ENCODE measurements around the gene ADISSP. TPM values are rescaled to one million over a fixed set of nuclear protein-coding genes. Genes with fewer than 3 reads are reported as not detected.

The ADISSP gene
- total and polyA plus RNA-seq, 4 donors: 8.5 to 21.1 (median 13.9) TPM

DNA sequence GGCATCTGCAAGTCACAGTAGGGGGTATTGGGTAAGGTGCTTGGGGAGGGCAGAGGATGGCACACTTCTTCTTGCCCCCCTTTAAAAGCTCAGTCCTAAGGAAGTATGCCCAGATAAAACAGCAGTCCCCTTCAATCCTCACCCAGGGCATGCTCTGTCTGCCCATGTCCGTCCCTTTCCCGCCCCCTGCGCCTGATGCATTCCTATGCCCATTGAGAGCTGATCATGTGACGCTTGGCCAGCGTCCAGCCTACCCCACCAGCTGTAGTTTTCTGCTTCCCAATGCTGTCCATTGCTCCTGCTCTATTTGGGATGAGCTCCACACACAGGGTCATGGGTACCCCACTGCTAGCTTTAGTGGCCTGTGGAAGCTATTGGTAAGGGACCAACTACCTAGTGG lies 63.5 kb downstream of the ADISSP start:
- DNase-seq (peak in 1 of 2 donors; percentile 16), ATAC-seq (ENCODE audit: low FRiP score) (no peak)
- intact Hi-C loops (cut with DNase I): no loop called here
- H3K36me3 ChIP-seq (ENCODE audit: control insufficient read depth in 1 of 2, insufficient read depth in 2 of 2, low read length in 1 of 2): no peaks in the 10 kb centered on the region
- H3K4me1 ChIP-seq (ENCODE audit: control insufficient read depth in 1 of 2, insufficient read depth in 2 of 2, low read length in 2 of 2): no peaks in the 10 kb centered on the region
- no peaks in the 10 kb centered on the region for H3K27me3 ChIP-seq (ENCODE audit: control insufficient read depth in 1 of 2, insufficient read depth in 2 of 2, low read length in 1 of 2)
- H3K9me3 ChIP-seq (ENCODE audit: control insufficient read depth, low read length): no peaks in the 10 kb centered on the region
- WGBS, 2 donors: 79 to 86% methylated on average over 5 of the region's 5 CpGs
- H3K4me3 ChIP-seq (ENCODE audit: low read length in 2 of 2): no peak overlapping the region
- H3K27ac ChIP-seq (ENCODE audit: low read depth in 1 of 2, low read length in 2 of 2): no peak overlapping the region

Other genes starting within 250 kb of the ADISSP start
- gene GFRA4, start 104.4 kb downstream of the ADISSP start, total RNA-seq: not detected
- gene GFRA4, start 104.4 kb downstream of the ADISSP start, polyA plus RNA-seq: not detected
- gene ADAM33, start 85.7 kb downstream of the ADISSP start, total RNA-seq: 10 to 100 TPM; 39.8 to 96.8 TPM
- gene ADAM33, start 85.7 kb downstream of the ADISSP start, polyA plus RNA-seq: 100 to 1,000 TPM in 1 of 2 donors, 10 to 100 TPM in 1; 36.9 to 352 TPM
- 10 to 100 TPM; 16.8 to 55.8 TPM for gene SIGLEC1, start 55.2 kb downstream of the ADISSP start, total RNA-seq
- 1 to 10 TPM; 2.8 to 4.5 TPM for gene SIGLEC1, start 55.2 kb downstream of the ADISSP start, polyA plus RNA-seq
- 10 to 100 TPM; 10.8 to 21.2 TPM for gene HSPA12B, start 35.1 kb downstream of the ADISSP start, total RNA-seq
- gene HSPA12B, start 35.1 kb downstream of the ADISSP start, polyA plus RNA-seq: 1 to 10 TPM in 1 of 2 donors, under 1 TPM in 1; 0.25 to 2.3 TPM
- not detected for gene SPEF1, start 13.7 kb upstream of the ADISSP start, total RNA-seq
- gene SPEF1, start 13.7 kb upstream of the ADISSP start, polyA plus RNA-seq: under 1 TPM in 1 of 2 donors, not detected in 1; 0.90 TPM
- 10 to 100 TPM; 79.7 to 89.4 TPM for gene CENPB, start 19.0 kb upstream of the ADISSP start, total RNA-seq
- gene CENPB, start 19.0 kb upstream of the ADISSP start, polyA plus RNA-seq: 10 to 100 TPM; 44.7 to 86.8 TPM
- 10 to 100 TPM; 29.6 to 56.3 TPM for gene CDC25B, start 28.6 kb upstream of the ADISSP start, total RNA-seq
- 10 to 100 TPM in 1 of 2 donors, 1 to 10 TPM in 1; 9.9 to 87.5 TPM for gene CDC25B, start 28.6 kb upstream of the ADISSP start, polyA plus RNA-seq
- gene AP5S1, start 52.8 kb upstream of the ADISSP start, total RNA-seq: 10 to 100 TPM in 1 of 2 donors, 1 to 10 TPM in 1; 9.9 to 12.3 TPM
- gene AP5S1, start 52.8 kb upstream of the ADISSP start, polyA plus RNA-seq: 1 to 10 TPM; 4.4 to 5.9 TPM
- 10 to 100 TPM; 33.4 to 36.1 TPM for gene MAVS, start 79.1 kb upstream of the ADISSP start, total RNA-seq
- 10 to 100 TPM; 11.1 to 14.6 TPM for gene MAVS, start 79.1 kb upstream of the ADISSP start, polyA plus RNA-seq
- 10 to 100 TPM; 45.7 to 53.2 TPM for gene PANK2, start 121.6 kb upstream of the ADISSP start, total RNA-seq
- gene PANK2, start 121.6 kb upstream of the ADISSP start, polyA plus RNA-seq: 10 to 100 TPM; 21.4 to 45.3 TPM
- 10 to 100 TPM; 44.5 to 57.6 TPM for gene RNF24, start 247.8 kb upstream of the ADISSP start, total RNA-seq
- 10 to 100 TPM in 1 of 2 donors, 1 to 10 TPM in 1; 4.1 to 14.8 TPM for gene RNF24, start 247.8 kb upstream of the ADISSP start, polyA plus RNA-seq

All from aorta (tissue), 5 donors.